HUES48 (cell line): Measurements from ENCODE around the gene SRSF6.
"Not testable (repeated sequence)": the region's sequence is repeated elsewhere in the genome, so short reads cannot be mapped to it uniquely, and the experiment has no call there.

Experiments used
- H3K27ac ChIP-seq: one replicate; pipeline ENCODE4 v1.7.0; 2013; ENCODE audit warnings: low read depth, low read length, inconsistent platforms
- H3K27me3 ChIP-seq: 2 replicates; pipeline ENCODE4 v1.6.1; 2013; ENCODE audit warnings: mild to moderate bottlenecking, low read length; ENCODE audit not compliant: control insufficient read depth, insufficient read depth
- H3K36me3 ChIP-seq: 2 replicates; pipeline ENCODE4 v1.6.1; 2013; ENCODE audit warnings: low read length; ENCODE audit not compliant: control insufficient read depth, insufficient read depth
- H3K4me1 ChIP-seq: 2 replicates; pipeline ENCODE4 v1.6.1; 2013; ENCODE audit warnings: mild to moderate bottlenecking, low read length; ENCODE audit not compliant: control insufficient read depth, insufficient read depth
- H3K4me3 ChIP-seq: 2 replicates; pipeline ENCODE4 v1.5.1; 2013; ENCODE audit warnings: mild to moderate bottlenecking, low read depth, low read length
- H3K9ac ChIP-seq: 2 replicates; pipeline ENCODE4 v1.6.1; 2013; ENCODE audit warnings: mild to moderate bottlenecking, low read depth, low read length, moderate library complexity
- H3K9me3 ChIP-seq: 2 replicates; pipeline ENCODE4 v1.6.1; 2013; ENCODE audit warnings: low read length; ENCODE audit not compliant: control insufficient read depth, insufficient read depth

The SRSF6 gene

DNA sequence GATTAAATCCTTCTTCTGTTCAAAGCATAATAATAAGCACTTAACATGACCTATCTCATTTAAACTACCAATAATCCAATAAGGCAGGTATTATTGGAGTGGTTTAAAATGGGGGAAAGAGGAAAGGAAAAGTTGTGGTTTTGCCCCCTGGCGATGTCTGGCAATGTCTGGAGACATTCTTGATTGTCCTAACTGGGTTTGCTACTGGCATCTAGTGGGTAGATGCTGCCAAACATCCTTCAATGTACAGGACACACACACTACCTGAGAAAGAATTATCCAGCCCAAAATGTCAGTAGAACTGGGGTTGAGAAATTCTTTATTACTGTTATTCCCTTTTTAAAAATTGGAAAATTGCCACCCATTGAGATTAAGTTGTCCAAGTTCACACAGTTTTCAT is 25.2 kb upstream of the SRSF6 start:
- H3K9ac ChIP-seq: no peak overlapping the region
- H3K4me3 ChIP-seq: no peak overlapping the region
- no peak overlapping the region for H3K27ac ChIP-seq
- H3K4me1 ChIP-seq: peaks cover 11% of the 10 kb centered on the region
- no peaks in the 10 kb centered on the region for H3K27me3 ChIP-seq
- H3K9me3 ChIP-seq: no peaks in the 10 kb centered on the region
- no peaks in the 10 kb centered on the region for H3K36me3 ChIP-seq

DNA sequence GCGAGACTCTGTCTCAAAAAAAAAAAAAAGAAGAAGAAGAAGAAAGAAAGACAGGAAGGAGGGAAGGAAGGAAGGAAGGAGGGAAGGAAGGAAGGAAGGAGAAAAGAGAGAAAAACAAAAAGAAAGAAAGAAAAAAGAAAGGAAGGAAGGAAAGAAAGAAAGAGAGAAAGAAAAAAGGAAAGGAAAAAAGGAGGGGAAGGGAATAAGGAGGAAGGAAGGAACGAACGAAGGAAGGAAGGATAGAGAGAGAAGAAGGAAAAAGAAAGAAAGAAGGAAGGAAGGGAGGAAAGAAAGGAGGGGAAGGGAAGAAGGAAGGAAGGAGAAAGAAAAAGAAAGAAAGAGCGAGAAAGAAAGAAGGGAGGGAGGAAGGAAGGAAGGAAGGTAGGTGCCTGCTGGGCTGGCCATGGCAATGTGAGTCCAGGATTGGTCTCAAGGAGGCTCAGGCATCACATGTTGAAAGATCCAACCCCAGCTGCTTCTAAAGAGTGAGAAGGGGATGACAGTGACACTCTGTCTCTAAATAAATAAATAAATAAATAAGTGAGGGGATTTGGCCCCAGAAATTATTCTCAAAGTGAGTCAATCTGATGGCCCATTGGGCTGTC is 24.3 kb upstream of the SRSF6 start:
- H3K4me1 ChIP-seq: peaks cover 11% of the 10 kb centered on the region
- H3K4me3 ChIP-seq: no peak overlapping the region
- no peaks in the 10 kb centered on the region for H3K36me3 ChIP-seq
- no peak overlapping the region for H3K27ac ChIP-seq
- no peak overlapping the region for H3K9ac ChIP-seq
- no peaks in the 10 kb centered on the region for H3K9me3 ChIP-seq
- H3K27me3 ChIP-seq: no peaks in the 10 kb centered on the region

DNA sequence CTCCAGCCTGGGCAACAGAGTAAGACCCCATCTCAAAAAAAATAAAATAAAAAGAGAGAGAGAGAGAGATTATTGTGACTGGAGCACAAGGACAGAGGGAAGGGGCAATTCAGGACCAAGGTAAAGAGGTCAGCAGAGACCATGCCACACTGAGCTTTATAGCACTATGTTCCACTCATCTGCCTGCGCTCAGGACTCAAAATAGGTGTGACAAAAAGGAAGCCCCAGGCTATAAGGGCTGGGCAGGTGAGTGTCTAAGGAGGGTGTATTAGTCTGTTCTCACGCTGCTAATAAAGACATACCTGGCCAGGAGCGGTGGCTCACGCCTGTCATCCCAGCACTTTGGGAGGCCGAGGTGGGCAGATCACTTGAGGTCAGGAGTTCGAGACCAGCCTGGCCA is 23.1 kb upstream of the SRSF6 start:
- H3K27ac ChIP-seq: no peak overlapping the region
- no peak overlapping the region for H3K4me3 ChIP-seq
- no peaks in the 10 kb centered on the region for H3K27me3 ChIP-seq
- H3K9ac ChIP-seq: no peak overlapping the region
- H3K36me3 ChIP-seq: no peaks in the 10 kb centered on the region
- no peaks in the 10 kb centered on the region for H3K9me3 ChIP-seq
- H3K4me1 ChIP-seq: peaks cover 11% of the 10 kb centered on the region

DNA sequence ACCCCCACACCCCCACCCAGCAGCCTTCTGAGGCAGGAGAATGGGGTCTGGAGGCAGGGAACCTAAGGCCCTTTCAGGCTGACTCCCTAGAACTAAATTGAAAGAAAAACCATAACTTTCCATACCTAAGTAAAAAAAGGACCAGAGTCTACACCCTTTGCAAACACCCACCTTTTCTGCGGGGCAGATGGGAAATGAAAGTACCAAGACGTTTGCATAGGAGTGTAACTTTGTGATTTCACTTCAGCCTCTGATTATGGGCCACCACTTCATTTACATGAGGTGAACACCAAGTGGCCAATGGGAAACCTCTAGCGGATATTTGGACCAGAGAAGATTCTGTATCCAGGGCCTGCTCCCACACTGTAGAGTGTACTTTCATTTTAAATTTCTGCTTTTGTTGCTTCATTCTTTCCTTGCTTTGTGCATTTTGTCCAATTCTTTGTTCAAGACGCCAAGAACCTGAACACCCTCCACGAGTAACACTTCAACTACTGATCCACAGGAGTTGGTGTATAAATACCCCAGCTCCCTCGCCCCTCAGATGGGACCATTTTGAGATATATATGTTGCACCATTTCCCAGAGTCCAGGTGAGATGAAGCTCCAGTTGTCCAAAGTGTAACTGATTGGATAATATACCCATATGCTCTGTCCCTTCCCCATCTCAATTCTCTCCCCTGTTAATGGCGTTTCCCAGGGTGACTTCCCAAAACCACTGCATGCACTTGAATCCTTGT is 18.9 kb upstream of the SRSF6 start:
- Histone ChIP-seq H3K9me3 (no peaks in the 10 kb centered on the region), H3K9ac (no peak overlapping the region), H3K4me1 (peaks cover 2% of the 10 kb centered on the region; the same call in 1 of the 2 replicates), H3K27ac (no peak overlapping the region), H3K36me3 (no peaks in the 10 kb centered on the region), H3K27me3 (no peaks in the 10 kb centered on the region), H3K4me3 (no peak overlapping the region)

DNA sequence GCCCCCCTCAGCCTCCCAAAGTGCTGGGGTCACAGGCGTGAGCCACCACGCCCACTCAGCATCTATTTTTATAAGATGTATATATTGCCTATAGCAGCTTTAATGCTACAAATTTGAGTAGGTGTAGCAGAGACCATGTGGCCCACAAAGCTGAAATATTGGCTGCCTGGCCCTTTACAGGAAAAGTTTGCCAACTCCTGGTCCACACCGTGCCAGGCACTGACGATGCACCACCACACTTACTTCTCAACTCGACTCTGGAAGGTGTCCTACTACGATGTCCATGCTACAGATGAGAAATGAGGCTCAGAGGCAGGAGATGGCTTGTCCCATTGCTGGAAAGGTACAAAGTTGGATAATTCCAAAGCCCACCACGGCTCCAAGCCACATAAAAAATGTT is 17.2 kb upstream of the SRSF6 start:
- H3K9ac ChIP-seq: no peak overlapping the region
- peaks cover 2% of the 10 kb centered on the region; the same call in 1 of the 2 replicates for H3K4me1 ChIP-seq
- no peaks in the 10 kb centered on the region for H3K27me3 ChIP-seq
- H3K27ac ChIP-seq: no peak overlapping the region
- no peak overlapping the region for H3K4me3 ChIP-seq
- no peaks in the 10 kb centered on the region for H3K9me3 ChIP-seq
- no peaks in the 10 kb centered on the region for H3K36me3 ChIP-seq

DNA sequence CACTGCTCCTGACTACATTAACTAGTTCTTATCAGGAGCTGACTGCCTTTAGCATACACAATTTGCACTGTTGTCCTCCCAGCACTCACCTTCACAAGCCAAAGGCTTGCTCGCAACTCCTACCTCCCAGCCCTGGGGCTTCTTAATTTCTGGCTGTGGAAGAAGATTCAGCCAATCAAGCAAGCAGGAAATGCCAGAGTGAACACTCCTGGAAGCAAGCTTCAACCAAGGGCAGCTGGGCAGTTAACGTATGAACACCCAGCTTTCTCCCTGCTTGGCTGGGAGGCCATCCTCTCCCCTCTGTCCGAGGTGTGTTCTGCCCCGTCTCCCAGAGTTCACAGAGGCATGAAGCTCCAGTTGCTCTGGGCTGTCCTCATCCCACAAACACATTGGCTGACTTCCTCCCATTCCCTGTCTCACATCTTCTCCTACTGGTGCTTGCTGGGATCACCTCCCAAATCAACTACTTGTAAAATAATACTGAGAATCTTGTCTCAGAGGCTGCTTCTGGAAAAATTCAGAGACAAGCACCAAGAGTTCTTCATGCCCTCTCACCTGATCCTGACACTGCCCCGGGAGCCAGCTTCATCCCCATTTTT is 15.3 kb upstream of the SRSF6 start:
- Histone ChIP-seq H3K4me1 (peaks cover 2% of the 10 kb centered on the region; the same call in 1 of the 2 replicates), H3K27me3 (no peaks in the 10 kb centered on the region), H3K9me3 (no peaks in the 10 kb centered on the region), H3K4me3 (no peak overlapping the region), H3K9ac (no peak overlapping the region), H3K27ac (no peak overlapping the region), H3K36me3 (no peaks in the 10 kb centered on the region)

DNA sequence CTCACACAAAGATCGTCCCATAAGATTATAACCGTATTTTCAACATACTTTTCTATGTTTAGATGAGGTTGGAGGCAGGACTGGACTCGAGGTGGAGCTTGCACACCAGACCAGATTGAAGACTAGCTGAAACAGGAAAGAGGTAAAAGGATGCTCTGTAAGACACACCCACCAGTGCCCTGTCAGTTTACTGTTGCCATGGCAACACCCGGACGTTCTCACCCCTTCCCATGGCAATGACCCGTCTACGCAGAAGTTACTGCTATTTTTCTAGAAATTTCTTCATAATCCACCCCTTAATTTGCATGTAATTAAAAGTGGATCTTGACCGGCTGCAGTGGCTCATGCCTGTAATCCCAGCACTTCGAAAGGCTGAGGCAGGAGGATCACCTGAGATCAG is 13.6 kb upstream of the SRSF6 start:
- Histone ChIP-seq H3K27me3 (no peaks in the 10 kb centered on the region), H3K4me3 (no peak overlapping the region), H3K4me1 (peaks cover 2% of the 10 kb centered on the region; the same call in 1 of the 2 replicates), H3K27ac (no peak overlapping the region), H3K9me3 (no peaks in the 10 kb centered on the region), H3K9ac (no peak overlapping the region), H3K36me3 (no peaks in the 10 kb centered on the region)

DNA sequence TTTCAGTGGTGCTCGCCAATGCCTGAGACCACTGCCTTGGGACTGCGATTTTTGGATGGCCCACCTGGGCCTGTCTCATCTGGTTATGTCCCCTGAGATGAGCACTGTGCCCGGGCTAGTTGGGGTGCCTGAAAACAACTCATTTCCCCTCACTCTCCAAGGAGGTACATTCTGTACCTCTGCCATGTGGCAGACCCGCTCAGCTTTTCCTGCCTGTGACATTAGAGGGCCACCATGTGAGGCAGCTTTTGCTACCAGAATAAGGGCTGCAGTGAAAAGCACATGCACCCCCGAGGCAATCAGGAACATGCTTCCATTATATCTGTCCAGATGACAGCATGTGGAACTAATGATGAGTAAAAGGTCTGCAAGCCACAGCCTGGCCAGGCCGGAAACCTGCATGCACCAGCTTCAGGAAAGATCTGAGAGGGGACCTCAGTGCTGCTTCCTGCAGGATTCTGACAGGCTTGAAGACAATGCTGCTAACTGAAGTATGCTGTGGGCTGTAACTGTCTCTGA is 11.3 kb upstream of the SRSF6 start:
- H3K4me1 ChIP-seq: peaks cover 2% of the 10 kb centered on the region; the same call in 1 of the 2 replicates
- no peak overlapping the region for H3K9ac ChIP-seq
- H3K36me3 ChIP-seq: no peaks in the 10 kb centered on the region
- H3K27me3 ChIP-seq: no peaks in the 10 kb centered on the region
- H3K4me3 ChIP-seq: no peak overlapping the region
- no peaks in the 10 kb centered on the region for H3K9me3 ChIP-seq
- H3K27ac ChIP-seq: no peak overlapping the region

DNA sequence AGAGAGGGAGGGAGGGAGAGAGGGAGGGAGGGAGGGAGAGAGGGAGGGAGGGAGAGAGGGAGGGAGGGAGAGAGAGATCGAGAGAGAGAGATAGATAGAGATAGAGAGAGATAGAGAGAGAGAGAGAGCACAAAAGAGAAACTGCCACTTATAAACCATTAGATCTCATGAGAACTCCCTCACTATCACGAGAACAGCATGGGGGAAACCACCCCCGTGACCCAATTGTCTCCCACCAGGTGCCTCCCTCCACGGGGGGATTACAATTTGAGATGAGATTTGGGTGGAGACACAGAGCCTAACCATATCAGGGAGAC is 9.3 kb upstream of the SRSF6 start:
- H3K4me3 ChIP-seq, H3K27ac ChIP-seq, H3K9ac ChIP-seq, H3K4me1 ChIP-seq, H3K9me3 ChIP-seq, H3K27me3 ChIP-seq, H3K36me3 ChIP-seq: not testable (repeated sequence)

DNA sequence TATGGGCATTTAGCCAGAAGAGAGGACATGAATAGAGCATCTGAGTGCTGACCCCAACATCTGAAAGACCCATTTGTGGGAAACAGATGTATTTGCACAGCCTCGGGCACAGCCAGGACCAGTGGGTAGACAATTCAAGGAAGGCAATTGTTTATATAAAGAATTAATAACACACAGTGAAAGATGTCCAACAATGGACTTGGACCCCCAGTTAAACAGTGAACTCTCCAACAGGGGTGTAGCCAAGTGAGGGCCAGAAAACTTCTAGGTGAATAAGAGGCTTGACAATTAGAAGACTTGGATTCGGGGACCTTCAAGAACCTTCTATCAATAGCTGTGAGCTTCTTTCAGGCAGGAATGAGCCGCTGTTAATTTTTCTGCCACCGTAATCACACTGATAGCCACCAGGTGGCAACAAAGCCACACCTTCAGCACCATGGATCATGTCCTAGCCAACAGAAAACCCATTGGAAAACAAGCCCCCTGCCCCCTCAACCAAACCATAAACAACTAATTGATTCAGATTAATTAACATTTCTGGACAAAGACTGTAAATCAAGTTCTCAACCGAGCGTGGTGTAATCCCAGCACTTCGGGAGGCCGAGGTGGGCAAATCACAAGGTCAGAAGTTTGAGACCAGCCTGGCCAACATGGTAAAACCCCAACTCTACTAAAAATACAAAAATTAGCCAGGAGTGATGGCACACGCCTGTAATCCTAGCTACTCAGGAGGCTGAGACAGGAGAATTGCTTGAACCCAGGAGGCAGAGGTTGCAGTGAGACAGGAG is 8.8 kb upstream of the SRSF6 start:
- no peaks in the 10 kb centered on the region for H3K36me3 ChIP-seq
- no peak overlapping the region for H3K4me3 ChIP-seq
- no peaks in the 10 kb centered on the region for H3K9me3 ChIP-seq
- peaks cover 3% of the 10 kb centered on the region; the same call in 1 of the 2 replicates for H3K4me1 ChIP-seq
- H3K27ac ChIP-seq: no peak overlapping the region
- no peak overlapping the region for H3K9ac ChIP-seq
- no peaks in the 10 kb centered on the region for H3K27me3 ChIP-seq
